Heart left ventricle (tissue), 13 donors: ENCODE data around the gene PLPPR5.

ENCODE experiments used
- POLR2A ChIP-seq, 2 donors: fragments of 450-650 bp; IDR thresholded peaks; one replicate each; pipeline ENCODE4 v1.6.1; 2017; ENCODE audit warnings: antibody characterized with exemption in 2 of 2, mild to moderate bottlenecking in 2 of 2, moderate library complexity in 2 of 2
- TF ChIP-seq, protein P1 (sequence below), 12 donors: fragments of 200-600 bp; sonication (generic) in 4 of 12; IDR thresholded peaks; one replicate each; pipeline versions ENCODE4 v1.5.0 to v1.8.0; 2018 to 2022; ENCODE audit warnings: antibody characterized with exemption in 12 of 12, mild to moderate bottlenecking in 5 of 12
- donor health status: ischemic (EF 13 %, LVEDD 7.1; RV severe dilation, severe dysfunction).
- donor health status: DM: no; HTN: yes; CAD: no.
- donor health status: DM: no; HTN: no; CAD: no.
- donor health status: ischemic (EF 25% LVEDD 6.9; RV normal size, moderate dysfunction).
- donor health status: ischemic (EF 25% LVEDD 5.7; RV mildly dilated, moderate dysfunction).
- donor health status: ischemic (EF 35%, LVEDD 5.7; RV mildly dilated, moderate dysfunction).
- donor health status: nonischemic (EF 11% LVEDD 7.7; RV severe dilation, severe dysfunction).
- donor health status: DM: yes; HTN: yes; CAD: no.
- donor health status: PGD.
- donor health status: ischemic (EF 29% LVEDD 5.4; RV normal size, mild dysfunction).
- donor health status: nonischemic (EF 23%, LVEDD 6.1; RV moderate dilation, normal function).

DNA sequence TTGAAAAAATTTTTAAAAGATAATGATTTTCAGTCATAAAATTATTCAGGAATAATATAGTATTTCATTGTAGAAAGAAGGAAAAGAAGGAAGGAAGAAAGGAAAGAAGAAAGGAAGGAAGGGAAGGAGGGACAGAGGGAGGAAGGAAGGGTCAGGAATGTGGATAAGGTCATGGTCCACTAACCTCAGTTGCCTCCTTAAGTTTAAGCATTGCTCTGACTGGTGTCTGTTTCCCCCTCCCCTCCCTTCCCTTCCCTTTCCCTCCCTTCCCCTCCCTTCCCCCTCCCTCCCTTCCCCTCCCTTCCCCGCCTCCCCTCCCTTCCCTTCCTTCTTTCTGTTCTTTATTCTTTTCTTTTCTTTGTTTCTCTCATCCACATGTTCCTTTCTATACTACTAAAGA lies 95.7 kb downstream of the PLPPR5 start:
- TF ChIP-seq, protein P1, sequence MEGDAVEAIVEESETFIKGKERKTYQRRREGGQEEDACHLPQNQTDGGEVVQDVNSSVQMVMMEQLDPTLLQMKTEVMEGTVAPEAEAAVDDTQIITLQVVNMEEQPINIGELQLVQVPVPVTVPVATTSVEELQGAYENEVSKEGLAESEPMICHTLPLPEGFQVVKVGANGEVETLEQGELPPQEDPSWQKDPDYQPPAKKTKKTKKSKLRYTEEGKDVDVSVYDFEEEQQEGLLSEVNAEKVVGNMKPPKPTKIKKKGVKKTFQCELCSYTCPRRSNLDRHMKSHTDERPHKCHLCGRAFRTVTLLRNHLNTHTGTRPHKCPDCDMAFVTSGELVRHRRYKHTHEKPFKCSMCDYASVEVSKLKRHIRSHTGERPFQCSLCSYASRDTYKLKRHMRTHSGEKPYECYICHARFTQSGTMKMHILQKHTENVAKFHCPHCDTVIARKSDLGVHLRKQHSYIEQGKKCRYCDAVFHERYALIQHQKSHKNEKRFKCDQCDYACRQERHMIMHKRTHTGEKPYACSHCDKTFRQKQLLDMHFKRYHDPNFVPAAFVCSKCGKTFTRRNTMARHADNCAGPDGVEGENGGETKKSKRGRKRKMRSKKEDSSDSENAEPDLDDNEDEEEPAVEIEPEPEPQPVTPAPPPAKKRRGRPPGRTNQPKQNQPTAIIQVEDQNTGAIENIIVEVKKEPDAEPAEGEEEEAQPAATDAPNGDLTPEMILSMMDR (IDR thresholded peaks at IDR 0.05): no peak
- TF ChIP-seq POLR2A (IDR thresholded peaks at IDR 0.05): no peak
